Measurements from ENCODE around the gene RPL39L. TPM values are rescaled to one million over a fixed set of nuclear protein-coding genes. Genes with fewer than 3 reads are reported as not detected.

RPL39L gene
- total RNA-seq, 4 donors from 2014 or later, result 3.6 to 9.1 (median 7.5) TPM

GRCh38 chr3:187098923-187099512, 40.3 kb downstream of the RPL39L start:
- Histone ChIP-seq H3K27me3 (no peaks in the 10 kb centered on the region), H3K36me3 (no peaks in the 10 kb centered on the region), H3K9me3 (peaks cover 0 to 4% (median 0%) of the 10 kb centered on the region in 4 donors), H3K4me3 (no peak overlapping the region), H3K27ac (replicated peaks in 1 of 4) (no peak overlapping the region), H3K4me1 (peaks cover 16 to 23% (median 20%) of the 10 kb centered on the region in 4 donors)
- TF ChIP-seq POLR2AphosphoS5 (IDR thresholded peaks at IDR 0.05), result no peak
- no peak for TF ChIP-seq CTCF (IDR thresholded peaks at IDR 0.05)
- TF ChIP-seq POLR2A (IDR thresholded peaks at IDR 0.05; ENCODE audit: low read depth), result no peak
- no peak for TF ChIP-seq EP300 (IDR thresholded peaks at IDR 0.05)
- no peak for DNase-seq (ENCODE audit: extremely low spot score)
- intact Hi-C loops (cut with DNase I), result no loop called here
- 89% methylated on average over 2 of the region's 2 CpGs for WGBS

- TF ChIP-seq POLR2AphosphoS5 (IDR thresholded peaks at IDR 0.05) (no peak), CTCF (IDR thresholded peaks at IDR 0.05) (no peak), EP300 (IDR thresholded peaks at IDR 0.05) (no peak), POLR2A (IDR thresholded peaks at IDR 0.05; ENCODE audit: low read depth) (no peak)
- WGBS, result 90% methylated on average over 1 of the region's 1 CpG
- intact Hi-C loops (cut with DNase I), result no loop called here
Measured at GRCh38 chr3:187093320-187093719, 46.0 kb downstream of the RPL39L start.

DNA sequence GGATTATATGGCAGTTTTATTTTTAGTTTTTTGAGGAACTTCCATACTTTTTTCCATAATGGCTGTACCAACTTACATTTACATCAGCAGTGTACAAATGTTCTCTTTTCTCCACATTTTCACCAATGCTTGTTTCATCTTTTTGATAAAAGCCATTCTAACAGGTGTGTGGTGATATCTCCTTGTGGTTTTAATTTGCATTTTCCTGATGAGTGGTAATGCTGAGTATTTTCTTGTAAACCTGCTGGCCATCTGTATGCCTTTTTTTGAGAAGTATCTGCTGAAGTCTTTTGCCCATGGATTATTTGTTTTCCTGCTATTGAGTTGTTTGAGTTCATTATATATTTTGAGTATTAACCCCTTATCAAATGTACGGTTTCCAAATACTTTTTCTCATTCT, 50.6 kb downstream of the RPL39L start:
- H3K9me3 ChIP-seq, result peaks cover 0 to 26% (median 21%) of the 10 kb centered on the region in 4 donors
- WGBS, result 84% methylated on average over 1 of the region's 1 CpG
- H3K4me3 ChIP-seq, result no peak overlapping the region
- intact Hi-C loops (cut with DNase I), result no loop called here
- no peaks in the 10 kb centered on the region for H3K27me3 ChIP-seq
- no peak for DNase-seq (ENCODE audit: extremely low spot score)
- H3K27ac ChIP-seq (replicated peaks in 1 of 4), result no peak overlapping the region
- TF ChIP-seq EP300 (IDR thresholded peaks at IDR 0.05) (no peak), POLR2A (IDR thresholded peaks at IDR 0.05; ENCODE audit: low read depth) (no peak)
- no peaks in the 10 kb centered on the region for H3K36me3 ChIP-seq
- peaks cover 0 to 9% (median 3%) of the 10 kb centered on the region in 4 donors for H3K4me1 ChIP-seq

More at GRCh38 chr3:187093320-187093719, 46.0 kb downstream of the RPL39L start:
- H3K36me3 ChIP-seq, result no peaks in the 10 kb centered on the region
- H3K4me3 ChIP-seq, result no peak overlapping the region
- no peaks in the 10 kb centered on the region for H3K27me3 ChIP-seq
- H3K9me3 ChIP-seq, result peaks cover 0 to 10% (median 9%) of the 10 kb centered on the region in 4 donors
- no peaks in the 10 kb centered on the region for H3K4me1 ChIP-seq
- H3K27ac ChIP-seq (replicated peaks in 1 of 4), result no peak overlapping the region
- DNase-seq (ENCODE audit: extremely low spot score), result no peak

GRCh38 chr3:187086831-187087230, 52.5 kb downstream of the RPL39L start:
- WGBS, result 82% methylated on average over 3 of the region's 3 CpGs
- Histone ChIP-seq H3K9me3 (peaks cover 0 to 23% (median 20%) of the 10 kb centered on the region in 4 donors), H3K27ac (replicated peaks in 1 of 4) (no peak overlapping the region), H3K36me3 (no peaks in the 10 kb centered on the region), H3K4me3 (no peak overlapping the region), H3K27me3 (no peaks in the 10 kb centered on the region), H3K4me1 (peaks cover 0 to 9% (median 3%) of the 10 kb centered on the region in 4 donors)
- no peak for DNase-seq (ENCODE audit: extremely low spot score)
- TF ChIP-seq POLR2AphosphoS5 (IDR thresholded peaks at IDR 0.05) (no peak), CTCF (IDR thresholded peaks at IDR 0.05) (no peak), EP300 (IDR thresholded peaks at IDR 0.05) (no peak), POLR2A (IDR thresholded peaks at IDR 0.05; ENCODE audit: low read depth) (no peak)
- intact Hi-C loops (cut with DNase I), result no loop called here

GRCh38 chr3:187085933-187086332, 53.4 kb downstream of the RPL39L start:
- no peak overlapping the region for H3K27ac ChIP-seq (replicated peaks in 1 of 4)
- no peaks in the 10 kb centered on the region for H3K27me3 ChIP-seq
- intact Hi-C loops (cut with DNase I), result no loop called here
- H3K4me1 ChIP-seq, result peaks cover 0 to 9% (median 3%) of the 10 kb centered on the region in 4 donors
- no peaks in the 10 kb centered on the region for H3K36me3 ChIP-seq
- DNase-seq (ENCODE audit: extremely low spot score), result no peak
- WGBS, result 96% methylated on average over 1 of the region's 1 CpG
- TF ChIP-seq POLR2A (IDR thresholded peaks at IDR 0.05; ENCODE audit: low read depth) (no peak), EP300 (IDR thresholded peaks at IDR 0.05) (no peak), POLR2AphosphoS5 (IDR thresholded peaks at IDR 0.05) (no peak), CTCF (IDR thresholded peaks at IDR 0.05) (no peak)
- no peak overlapping the region for H3K4me3 ChIP-seq
- H3K9me3 ChIP-seq, result peaks cover 0 to 23% (median 20%) of the 10 kb centered on the region in 4 donors

Data from esophagus muscularis mucosa (tissue), 4 donors.